ENCODE data around the gene PPP1R7. TPM values are rescaled to one million over a fixed set of nuclear protein-coding genes. Genes with fewer than 3 reads are reported as not detected.

Gene PPP1R7
- polyA plus RNA-seq, 1 of the 3 experiments (the other 2 are of a cell fraction), result 56.9 TPM

DNA sequence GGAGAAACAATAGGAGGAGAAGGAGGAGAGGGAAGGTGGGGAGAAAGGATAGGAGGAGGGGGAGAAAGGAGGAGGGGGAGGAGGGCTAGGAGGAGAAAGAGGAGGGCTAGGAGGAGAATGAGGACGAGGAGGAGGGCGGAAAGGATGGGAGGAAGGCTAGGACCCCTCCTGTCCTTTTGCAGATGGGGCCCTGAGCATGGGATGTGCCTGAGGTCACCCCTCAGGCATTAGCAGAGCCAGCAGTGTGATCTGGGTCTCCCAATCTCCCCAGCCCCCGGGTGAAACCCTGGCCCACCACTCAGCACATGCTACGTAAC is 37.6 kb downstream of the PPP1R7 start:
- H3K79me2 ChIP-seq (ENCODE audit: insufficient read depth), result no peaks in the 10 kb centered on the region
- H3F3A ChIP-seq (replicated peaks; ENCODE audit: insufficient read depth), result no peaks in the 10 kb centered on the region
- ChIA-PET POLR2A (no interaction called here), CTCF (no interaction called here)
- H3K27me3 ChIP-seq (ENCODE audit: insufficient read depth), result no peaks in the 10 kb centered on the region
- H3K4me1 ChIP-seq (ENCODE audit: control insufficient read depth in 1 of 2, insufficient read depth in 2 of 2, low read depth in 1 of 2, low read length in 1 of 2), result no peaks in the 10 kb centered on the region
- peaks cover 0 to 2% of the 10 kb centered on the region in 2 experiments for H3K36me3 ChIP-seq (replicated peaks in 1 of 2; ENCODE audit: control insufficient read depth in 1 of 2, insufficient read depth in 2 of 2, low read length in 1 of 2)
- H3K4me3 ChIP-seq (ENCODE audit: low read depth in 2 of 2, low read length in 1 of 2), result no peak overlapping the region
- no peak overlapping the region for H2AFZ ChIP-seq (ENCODE audit: low read depth)
- WGBS (ENCODE audit: low lambda C conversion rate), result 75% methylated on average over 4 of the region's 4 CpGs
- H3K9me2 ChIP-seq, result no peaks in the 10 kb centered on the region
- no peak overlapping the region for H3K27ac ChIP-seq (ENCODE audit: low read depth in 2 of 2, low read length in 1 of 2)
- no peak for DNase-seq
- H3K9ac ChIP-seq, result no peak overlapping the region
- H4K20me1 ChIP-seq (ENCODE audit: insufficient read depth), result no peaks in the 10 kb centered on the region
- H3K9me3 ChIP-seq, result no peaks in the 10 kb centered on the region
- H3K4me2 ChIP-seq, result no peak overlapping the region
- TF ChIP-seq FOXM1 (IDR thresholded peaks at IDR 0.05; ENCODE audit: low read depth) (no peak), RXRA (IDR thresholded peaks at IDR 0.05; ENCODE audit: borderline replicate concordance, low read depth) (no peak), NFIC (IDR thresholded peaks at IDR 0.05; ENCODE audit: borderline replicate concordance) (no peak), MAX (IDR thresholded peaks at IDR 0.05; ENCODE audit: low read depth) (no peak), TCF12 (IDR thresholded peaks at IDR 0.05) (no peak), NRF1 (IDR thresholded peaks at IDR 0.05; ENCODE audit: low read depth, low read length) (no peak), YY1 (IDR thresholded peaks at IDR 0.05; ENCODE audit: low read depth) (no peak), EP300 (IDR thresholded peaks at IDR 0.05; ENCODE audit: borderline replicate concordance in 1 of 2, low read depth in 1 of 2, low read length in 1 of 2) (no peak), MXI1 (IDR thresholded peaks at IDR 0.05; ENCODE audit: low read depth, low read length) (no peak)
- TF ChIP-seq, protein P1, sequence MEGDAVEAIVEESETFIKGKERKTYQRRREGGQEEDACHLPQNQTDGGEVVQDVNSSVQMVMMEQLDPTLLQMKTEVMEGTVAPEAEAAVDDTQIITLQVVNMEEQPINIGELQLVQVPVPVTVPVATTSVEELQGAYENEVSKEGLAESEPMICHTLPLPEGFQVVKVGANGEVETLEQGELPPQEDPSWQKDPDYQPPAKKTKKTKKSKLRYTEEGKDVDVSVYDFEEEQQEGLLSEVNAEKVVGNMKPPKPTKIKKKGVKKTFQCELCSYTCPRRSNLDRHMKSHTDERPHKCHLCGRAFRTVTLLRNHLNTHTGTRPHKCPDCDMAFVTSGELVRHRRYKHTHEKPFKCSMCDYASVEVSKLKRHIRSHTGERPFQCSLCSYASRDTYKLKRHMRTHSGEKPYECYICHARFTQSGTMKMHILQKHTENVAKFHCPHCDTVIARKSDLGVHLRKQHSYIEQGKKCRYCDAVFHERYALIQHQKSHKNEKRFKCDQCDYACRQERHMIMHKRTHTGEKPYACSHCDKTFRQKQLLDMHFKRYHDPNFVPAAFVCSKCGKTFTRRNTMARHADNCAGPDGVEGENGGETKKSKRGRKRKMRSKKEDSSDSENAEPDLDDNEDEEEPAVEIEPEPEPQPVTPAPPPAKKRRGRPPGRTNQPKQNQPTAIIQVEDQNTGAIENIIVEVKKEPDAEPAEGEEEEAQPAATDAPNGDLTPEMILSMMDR (IDR thresholded peaks at IDR 0.05), result no peak

DNA sequence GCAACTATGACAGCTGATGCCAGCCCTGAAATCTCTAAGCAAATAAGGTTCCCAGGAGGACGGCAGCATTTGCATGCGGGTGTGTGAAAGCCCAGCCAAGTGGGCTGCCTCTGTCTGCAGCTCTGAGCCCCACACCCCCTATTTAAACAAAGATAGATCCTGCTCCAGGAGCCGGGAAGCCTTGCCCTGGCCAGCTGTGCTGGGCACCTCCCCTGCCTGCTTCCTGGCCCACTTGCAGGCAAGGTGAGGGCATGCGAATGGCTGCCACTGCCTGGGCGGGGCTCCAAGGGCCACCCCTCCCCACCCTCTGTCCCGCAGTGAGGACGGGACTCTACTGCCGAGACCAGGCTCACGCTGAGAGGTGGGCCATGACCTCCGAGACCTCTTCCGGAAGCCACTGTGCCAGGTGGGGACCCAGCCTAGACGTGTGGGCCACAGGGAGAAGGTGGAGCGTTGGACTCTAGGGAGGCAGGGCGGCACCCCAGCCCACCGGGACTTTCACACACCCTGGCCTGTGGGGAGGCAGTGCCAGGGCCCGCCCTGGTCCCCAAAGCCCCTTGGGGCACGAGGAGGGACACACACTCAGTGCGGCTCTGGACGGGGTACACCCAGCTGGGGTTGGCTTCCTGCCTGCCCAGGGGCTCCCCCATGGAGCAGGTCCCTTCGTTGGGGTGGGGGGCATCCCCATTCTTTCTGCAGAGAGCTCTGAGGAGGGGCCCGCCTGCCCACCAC is 38.3 kb downstream of the PPP1R7 start, which contains the start of gene ANO7:
Gene ANO7 (plus strand): TSS at position 317 of the 732 bp plus-strand sequence. CDS start 1,387 bp downstream, outside the sequence.
- ChIA-PET CTCF (no interaction called here), POLR2A (no interaction called here)
- Histone ChIP-seq H4K20me1 (ENCODE audit: insufficient read depth) (no peaks in the 10 kb centered on the region), H3K9me2 (no peaks in the 10 kb centered on the region), H3K9me3 (no peaks in the 10 kb centered on the region), H3K4me2 (no peak within 1 kb of the TSS), H3K4me3 (ENCODE audit: low read depth in 2 of 2, low read length in 1 of 2) (no peak within 1 kb of the TSS), H3K27me3 (ENCODE audit: insufficient read depth) (no peaks in the 10 kb centered on the region), H3K27ac (ENCODE audit: low read depth in 2 of 2, low read length in 1 of 2) (no peak within 1 kb of the TSS), H3K9ac (no peak within 1 kb of the TSS), H3F3A (replicated peaks; ENCODE audit: insufficient read depth) (no peaks in the 10 kb centered on the region), H2AFZ (ENCODE audit: low read depth) (no peak within 1 kb of the TSS), H3K4me1 (ENCODE audit: control insufficient read depth in 1 of 2, insufficient read depth in 2 of 2, low read depth in 1 of 2, low read length in 1 of 2) (no peaks in the 10 kb centered on the region), H3K36me3 (replicated peaks in 1 of 2; ENCODE audit: control insufficient read depth in 1 of 2, insufficient read depth in 2 of 2, low read length in 1 of 2) (no peaks in the 10 kb centered on the region), H3K79me2 (ENCODE audit: insufficient read depth) (no peaks in the 10 kb centered on the region)
- WGBS (ENCODE audit: low lambda C conversion rate), result 50% methylated on average over 4 of the region's 21 CpGs
- TF ChIP-seq NFIC (IDR thresholded peaks at IDR 0.05; ENCODE audit: borderline replicate concordance) (no peak), FOSL2 (IDR thresholded peaks at IDR 0.05; ENCODE audit: borderline replicate concordance, low read depth) (no peak), SIN3A (IDR thresholded peaks at IDR 0.05; ENCODE audit: borderline replicate concordance, low read depth, low read length) (no peak), GABPA (IDR thresholded peaks at IDR 0.05; ENCODE audit: low read depth) (no peak), FOXJ3 (CRISPR knock-in tag; IDR thresholded peaks at IDR 0.05) (no peak), MXI1 (IDR thresholded peaks at IDR 0.05; ENCODE audit: low read depth, low read length) (no peak), RXRA (IDR thresholded peaks at IDR 0.05; ENCODE audit: borderline replicate concordance, low read depth) (no peak), RAD21 (IDR thresholded peaks at IDR 0.05; ENCODE audit: low read length) (no peak), CHD2 (IDR thresholded peaks at IDR 0.05; ENCODE audit: low read length, partially characterized antibody) (no peak)
- TF ChIP-seq, protein P1 (IDR thresholded peaks at IDR 0.05), result no peak
- DNase-seq, result no peak
